Glomerular visceral epithelial cell (primary cell): ENCODE results near the gene IL26.
"Not testable (repeated sequence)": the region's sequence is repeated elsewhere in the genome, so short reads cannot be mapped to it uniquely, and the experiment has no call there.

Experiments
- DNase-seq: peaks from one replicate; pipeline ENCODE4 v3.0.0-alpha.2; 2016; ENCODE audit errors: extremely low spot score

IL26 gene

GRCh38 chr12:68199127-68199526, 26.5 kb downstream of the IL26 start:
- no peak for DNase-seq

- DNase-seq: no peak
Observed at GRCh38 chr12:68198507-68199086, 27.0 kb downstream of the IL26 start.

GRCh38 chr12:68190301-68190700, 35.3 kb downstream of the IL26 start:
- DNase-seq: no peak

GRCh38 chr12:68189821-68190242, 35.8 kb downstream of the IL26 start:
- DNase-seq: peak; percentile 72

GRCh38 chr12:68185598-68185997, 40.0 kb downstream of the IL26 start:
- DNase-seq: no peak

GRCh38 chr12:68180792-68181744, 44.5 kb downstream of the IL26 start:
- DNase-seq: peak; percentile 56

- no peak for DNase-seq
Observed at GRCh38 chr12:68178774-68179439, 46.7 kb downstream of the IL26 start.

- no peak for DNase-seq
Observed at GRCh38 chr12:68178184-68178583, 47.4 kb downstream of the IL26 start.

- DNase-seq: no peak
Observed at GRCh38 chr12:68177562-68177961, 48.0 kb downstream of the IL26 start.

- no peak for DNase-seq
Observed at GRCh38 chr12:68176257-68176656, 49.4 kb downstream of the IL26 start.

- peak; percentile 56 for DNase-seq
Observed at GRCh38 chr12:68175557-68176061, 50.0 kb downstream of the IL26 start.

GRCh38 chr12:68174761-68175160, 50.8 kb downstream of the IL26 start:
- not testable (repeated sequence) for DNase-seq

- DNase-seq: no peak
Observed at GRCh38 chr12:68173792-68174191, 51.8 kb downstream of the IL26 start.

- no peak for DNase-seq
Observed at GRCh38 chr12:68170726-68171125, 54.9 kb downstream of the IL26 start.

GRCh38 chr12:68169213-68169889, 56.3 kb downstream of the IL26 start:
- no peak for DNase-seq

GRCh38 chr12:68166317-68166831, 59.2 kb downstream of the IL26 start:
- no peak for DNase-seq

GRCh38 chr12:68163560-68164081, 62.0 kb downstream of the IL26 start:
- DNase-seq: no peak

GRCh38 chr12:68162374-68162773, 63.2 kb downstream of the IL26 start:
- peak; percentile 16 for DNase-seq

GRCh38 chr12:68159681-68160304, 65.8 kb downstream of the IL26 start, which contains the start of gene IFNG:
IFNG (minus strand) TSS chr12:68159740; CDS start chr12:68159615, 125 bp downstream.
- DNase-seq: no peak

- DNase-seq: peak; percentile 5
Observed at GRCh38 chr12:68158432-68158831, 67.2 kb downstream of the IL26 start.

- no peak for DNase-seq
Observed at GRCh38 chr12:68157380-68157779, 68.2 kb downstream of the IL26 start.
